ENCODE measurements around the gene NTNG1.

NTNG1 gene

GRCh38 chr1:107454791-107455190 lies 314.0 kb downstream of the NTNG1 start:
- Histone ChIP-seq H3K9ac (ENCODE audit: low read length) (no peak overlapping the region), H3K4me3 (ENCODE audit: insufficient read depth in 1 of 2, low read depth in 1 of 2, low read length in 2 of 2) (no peak overlapping the region), H3K23ac (ENCODE audit: low read length in 2 of 2) (no peak overlapping the region), H4K8ac (ENCODE audit: low read length) (no peak overlapping the region), H2BK5ac (ENCODE audit: low read depth, low read length, poor library complexity, severe bottlenecking) (no peak overlapping the region), H3K4me1 (ENCODE audit: control insufficient read depth, insufficient read depth, low read depth, low read length) (no peaks in the 10 kb centered on the region), H3K4me2 (ENCODE audit: low read length, poor library complexity, severe bottlenecking) (no peak overlapping the region), H3K79me1 (replicated peaks; ENCODE audit: low read length, poor library complexity, severe bottlenecking) (no peaks in the 10 kb centered on the region), H3K36me3 (ENCODE audit: control insufficient read depth in 1 of 2, insufficient read depth in 2 of 2, low read depth in 1 of 2, low read length in 2 of 2) (peaks cover 0 to 4% of the 10 kb centered on the region in 2 experiments), H2BK15ac (ENCODE audit: low read depth, poor library complexity, severe bottlenecking) (no peak overlapping the region), H3K18ac (ENCODE audit: low read depth in 1 of 2, low read length in 2 of 2) (no peak overlapping the region), H3K9me3 (ENCODE audit: control insufficient read depth, low read length) (no peaks in the 10 kb centered on the region), H2AFZ (ENCODE audit: low read depth, low read length) (no peak overlapping the region), H4K91ac (ENCODE audit: low read length) (no peak overlapping the region), H3K14ac (ENCODE audit: low read length in 2 of 2) (no peak overlapping the region), H3K27me3 (ENCODE audit: control insufficient read depth in 1 of 2, insufficient read depth in 1 of 2, low read length in 2 of 2) (no peaks in the 10 kb centered on the region), H2BK120ac (ENCODE audit: low read depth, low read length) (no peak overlapping the region), H2AK5ac (ENCODE audit: low read length, severe bottlenecking) (no peak overlapping the region), H3K4ac (ENCODE audit: low read depth in 1 of 2, low read length in 2 of 2) (no peak overlapping the region), H2BK12ac (ENCODE audit: low read length in 2 of 2) (no peak overlapping the region), H3K27ac (ENCODE audit: low read length, poor library complexity, severe bottlenecking) (no peak overlapping the region)
- DNase-seq = no peak
- 67% methylated on average over 1 of the region's 4 CpGs for WGBS

GRCh38 chr1:107457989-107458388 lies 317.1 kb downstream of the NTNG1 start:
- DNase-seq = no peak
- H4K8ac ChIP-seq (ENCODE audit: low read length) = no peak overlapping the region
- H2BK12ac ChIP-seq (ENCODE audit: low read length in 2 of 2) = no peak overlapping the region
- WGBS = 92% methylated on average over 2 of the region's 3 CpGs
- no peak overlapping the region for H3K9ac ChIP-seq (ENCODE audit: low read length)
- no peaks in the 10 kb centered on the region for H3K79me1 ChIP-seq (replicated peaks; ENCODE audit: low read length, poor library complexity, severe bottlenecking)
- H3K9me3 ChIP-seq (ENCODE audit: control insufficient read depth, low read length) = no peaks in the 10 kb centered on the region
- H3K27ac ChIP-seq (ENCODE audit: low read length, poor library complexity, severe bottlenecking) = no peak overlapping the region
- H3K23ac ChIP-seq (ENCODE audit: low read length in 2 of 2) = no peak overlapping the region
- H3K27me3 ChIP-seq (ENCODE audit: control insufficient read depth in 1 of 2, insufficient read depth in 1 of 2, low read length in 2 of 2) = no peaks in the 10 kb centered on the region
- H3K4me2 ChIP-seq (ENCODE audit: low read length, poor library complexity, severe bottlenecking) = no peak overlapping the region
- no peak overlapping the region for H2AFZ ChIP-seq (ENCODE audit: low read depth, low read length)
- H2BK5ac ChIP-seq (ENCODE audit: low read depth, low read length, poor library complexity, severe bottlenecking) = no peak overlapping the region
- H3K18ac ChIP-seq (ENCODE audit: low read depth in 1 of 2, low read length in 2 of 2) = no peak overlapping the region
- H2BK120ac ChIP-seq (ENCODE audit: low read depth, low read length) = no peak overlapping the region
- H2AK5ac ChIP-seq (ENCODE audit: low read length, severe bottlenecking) = no peak overlapping the region
- no peak overlapping the region for H3K4ac ChIP-seq (ENCODE audit: low read depth in 1 of 2, low read length in 2 of 2)
- H3K4me3 ChIP-seq (ENCODE audit: insufficient read depth in 1 of 2, low read depth in 1 of 2, low read length in 2 of 2) = no peak overlapping the region
- H3K36me3 ChIP-seq (ENCODE audit: control insufficient read depth in 1 of 2, insufficient read depth in 2 of 2, low read depth in 1 of 2, low read length in 2 of 2) = peaks cover 0 to 4% of the 10 kb centered on the region in 2 experiments
- no peak overlapping the region for H3K14ac ChIP-seq (ENCODE audit: low read length in 2 of 2)
- no peak overlapping the region for H2BK15ac ChIP-seq (ENCODE audit: low read depth, poor library complexity, severe bottlenecking)
- H4K91ac ChIP-seq (ENCODE audit: low read length) = no peak overlapping the region
- H3K4me1 ChIP-seq (ENCODE audit: control insufficient read depth, insufficient read depth, low read depth, low read length) = no peaks in the 10 kb centered on the region

GRCh38 chr1:107459204-107459904 lies 318.5 kb downstream of the NTNG1 start:
- Histone ChIP-seq H3K4me3 (ENCODE audit: insufficient read depth in 1 of 2, low read depth in 1 of 2, low read length in 2 of 2) (no peak overlapping the region), H3K14ac (ENCODE audit: low read length in 2 of 2) (no peak overlapping the region), H2BK12ac (ENCODE audit: low read length in 2 of 2) (no peak overlapping the region), H2AK5ac (ENCODE audit: low read length, severe bottlenecking) (no peak overlapping the region), H3K9me3 (ENCODE audit: control insufficient read depth, low read length) (no peaks in the 10 kb centered on the region), H3K27ac (ENCODE audit: low read length, poor library complexity, severe bottlenecking) (no peak overlapping the region), H3K4me1 (ENCODE audit: control insufficient read depth, insufficient read depth, low read depth, low read length) (no peaks in the 10 kb centered on the region), H4K8ac (ENCODE audit: low read length) (no peak overlapping the region), H3K27me3 (ENCODE audit: control insufficient read depth in 1 of 2, insufficient read depth in 1 of 2, low read length in 2 of 2) (no peaks in the 10 kb centered on the region), H2BK15ac (ENCODE audit: low read depth, poor library complexity, severe bottlenecking) (no peak overlapping the region), H2BK5ac (ENCODE audit: low read depth, low read length, poor library complexity, severe bottlenecking) (no peak overlapping the region), H3K4me2 (ENCODE audit: low read length, poor library complexity, severe bottlenecking) (no peak overlapping the region), H4K91ac (ENCODE audit: low read length) (no peak overlapping the region), H3K36me3 (ENCODE audit: control insufficient read depth in 1 of 2, insufficient read depth in 2 of 2, low read depth in 1 of 2, low read length in 2 of 2) (peaks cover 0 to 4% of the 10 kb centered on the region in 2 experiments), H3K18ac (ENCODE audit: low read depth in 1 of 2, low read length in 2 of 2) (no peak overlapping the region), H2BK120ac (ENCODE audit: low read depth, low read length) (no peak overlapping the region), H3K9ac (ENCODE audit: low read length) (no peak overlapping the region), H3K23ac (ENCODE audit: low read length in 2 of 2) (no peak overlapping the region), H2AFZ (ENCODE audit: low read depth, low read length) (no peak overlapping the region), H3K4ac (ENCODE audit: low read depth in 1 of 2, low read length in 2 of 2) (no peak overlapping the region), H3K79me1 (replicated peaks; ENCODE audit: low read length, poor library complexity, severe bottlenecking) (no peaks in the 10 kb centered on the region)
- 56% methylated on average over 3 of the region's 4 CpGs for WGBS
- no peak for DNase-seq

- Histone ChIP-seq H3K4me2 (ENCODE audit: low read length, poor library complexity, severe bottlenecking) (no peak overlapping the region), H3K27me3 (ENCODE audit: control insufficient read depth in 1 of 2, insufficient read depth in 1 of 2, low read length in 2 of 2) (no peaks in the 10 kb centered on the region), H2BK12ac (ENCODE audit: low read length in 2 of 2) (no peak overlapping the region), H4K91ac (ENCODE audit: low read length) (no peak overlapping the region), H2BK120ac (ENCODE audit: low read depth, low read length) (no peak overlapping the region), H3K4me1 (ENCODE audit: control insufficient read depth, insufficient read depth, low read depth, low read length) (no peaks in the 10 kb centered on the region), H3K4ac (ENCODE audit: low read depth in 1 of 2, low read length in 2 of 2) (no peak overlapping the region), H2BK15ac (ENCODE audit: low read depth, poor library complexity, severe bottlenecking) (no peak overlapping the region), H3K18ac (ENCODE audit: low read depth in 1 of 2, low read length in 2 of 2) (no peak overlapping the region), H4K8ac (ENCODE audit: low read length) (no peak overlapping the region), H2AK5ac (ENCODE audit: low read length, severe bottlenecking) (no peak overlapping the region), H3K9me3 (ENCODE audit: control insufficient read depth, low read length) (no peaks in the 10 kb centered on the region), H2BK5ac (ENCODE audit: low read depth, low read length, poor library complexity, severe bottlenecking) (no peak overlapping the region), H3K23ac (ENCODE audit: low read length in 2 of 2) (no peak overlapping the region), H3K36me3 (ENCODE audit: control insufficient read depth in 1 of 2, insufficient read depth in 2 of 2, low read depth in 1 of 2, low read length in 2 of 2) (peaks cover 0 to 4% of the 10 kb centered on the region in 2 experiments), H3K79me1 (replicated peaks; ENCODE audit: low read length, poor library complexity, severe bottlenecking) (no peaks in the 10 kb centered on the region), H2AFZ (ENCODE audit: low read depth, low read length) (no peak overlapping the region), H3K27ac (ENCODE audit: low read length, poor library complexity, severe bottlenecking) (no peak overlapping the region), H3K4me3 (ENCODE audit: insufficient read depth in 1 of 2, low read depth in 1 of 2, low read length in 2 of 2) (no peak overlapping the region), H3K14ac (ENCODE audit: low read length in 2 of 2) (no peak overlapping the region), H3K9ac (ENCODE audit: low read length) (no peak overlapping the region)
- DNase-seq = no peak
- WGBS = 88% methylated on average over 8 of the region's 8 CpGs
Observed at GRCh38 chr1:107460035-107460434, 319.2 kb downstream of the NTNG1 start.
